NCI-H2196 treated with DMSO at 0.1 percent for 48 hours (cell line): ENCODE measurements around the gene ZNF546.
"Not testable (repeated sequence)": the region's sequence is repeated elsewhere in the genome, so short reads cannot be mapped to it uniquely, and the experiment has no call there.

ENCODE experiments used
- DNase-seq: peaks from one replicate; lab custom pipeline; 2025; ENCODE audit not compliant: unreplicated experiment; lab: John Stamatoyannopoulos, UW

Gene ZNF546

GRCh38 chr19:39983695-39984300 lies 13.1 kb upstream of the ZNF546 start:
- DNase-seq = no peak

GRCh38 chr19:39986643-39987042 lies 10.2 kb upstream of the ZNF546 start:
- DNase-seq = no peak

GRCh38 chr19:39987167-39987566 lies 9.7 kb upstream of the ZNF546 start:
- DNase-seq = no peak

GRCh38 chr19:39987596-39987995 lies 9.3 kb upstream of the ZNF546 start:
- no peak for DNase-seq

- DNase-seq = no peak
Observed at GRCh38 chr19:39993605-39994004, 3.3 kb upstream of the ZNF546 start.

GRCh38 chr19:39994361-39994760 lies 2.5 kb upstream of the ZNF546 start:
- no peak for DNase-seq

- no peak for DNase-seq
Observed at GRCh38 chr19:39995794-39996193, 1.1 kb upstream of the ZNF546 start.

- no peak for DNase-seq
Observed at GRCh38 chr19:39996218-39996810, 546 bp upstream of the ZNF546 start.

- no peak for DNase-seq
Observed at GRCh38 chr19:39997638-39998216, 867 bp downstream of the ZNF546 start.

GRCh38 chr19:39998501-39998900 lies 1.6 kb downstream of the ZNF546 start:
- no peak for DNase-seq

GRCh38 chr19:40005691-40006272 lies 8.9 kb downstream of the ZNF546 start:
- no peak for DNase-seq

- no peak for DNase-seq
Observed at GRCh38 chr19:40006273-40006691, 9.4 kb downstream of the ZNF546 start.

GRCh38 chr19:40009674-40010073 lies 12.8 kb downstream of the ZNF546 start:
- no peak for DNase-seq

GRCh38 chr19:40013991-40014390 lies 17.1 kb downstream of the ZNF546 start:
- no peak for DNase-seq

GRCh38 chr19:40023969-40024368 lies 27.1 kb downstream of the ZNF546 start:
- DNase-seq = no peak

GRCh38 chr19:40025938-40026596 lies 29.2 kb downstream of the ZNF546 start:
- no peak for DNase-seq

- no peak for DNase-seq
Observed at GRCh38 chr19:40026597-40026970, 29.7 kb downstream of the ZNF546 start.

- no peak for DNase-seq
Observed at GRCh38 chr19:40033989-40034560, 37.2 kb downstream of the ZNF546 start.

- no peak for DNase-seq
Observed at GRCh38 chr19:40035996-40036395, 39.1 kb downstream of the ZNF546 start.

- DNase-seq = not testable (repeated sequence)
Observed at GRCh38 chr19:40038047-40038446, 41.2 kb downstream of the ZNF546 start.

GRCh38 chr19:40041718-40042117 lies 44.9 kb downstream of the ZNF546 start:
- DNase-seq = not testable (repeated sequence)
